Thoracic aorta (tissue), 2 donors: ENCODE results near the gene TRIL. TPM values are rescaled to one million over a fixed set of nuclear protein-coding genes. Genes with fewer than 3 reads are reported as not detected.

Experiments
- ATAC-seq: fragments of 150-250 bp; one replicate; pipeline ENCODE4 v1.8.0; 2017; ENCODE audit warnings: low read depth; ENCODE audit not compliant: insufficient number of reproducible peaks, low FRiP score
- DNase-seq: peaks from one replicate; pipeline ENCODE4 v3.0.0-alpha.2; 2020; ENCODE audit warnings: low spot score
- H3K27ac ChIP-seq, 2 donors: fragments of 200-600 bp; sonication (generic); 1 replicate in 1 of 2; 2 replicates in 1 of 2; pipeline ENCODE4 v1.5.1; 2016; ENCODE audit warnings: mild to moderate bottlenecking in 2 of 2, moderate library complexity in 2 of 2
- H3K27me3 ChIP-seq: fragments of 200-600 bp; sonication (generic); replicated peaks from 2 replicates; pipeline ENCODE4 v1.6.0; 2016; ENCODE audit warnings: mild to moderate bottlenecking; ENCODE audit not compliant: insufficient read depth
- H3K36me3 ChIP-seq: fragments of 200-600 bp; sonication (generic); one replicate; pipeline ENCODE4 v1.5.1; 2016
- H3K4me1 ChIP-seq, 2 donors: fragments of 200-600 bp; sonication (generic); 1 replicate in 1 of 2; 2 replicates in 1 of 2; pipeline versions ENCODE4 v1.5.1 to v1.6.0; 2016; ENCODE audit warnings: low read depth in 2 of 2, mild to moderate bottlenecking in 1 of 2; ENCODE audit not compliant: control insufficient read depth in 1 of 2
- H3K4me3 ChIP-seq: fragments of 200-600 bp; sonication (generic); 2 replicates; pipeline ENCODE4 v1.5.1; 2016; ENCODE audit warnings: mild to moderate bottlenecking
- H3K9me3 ChIP-seq: fragments of 200-600 bp; sonication (generic); 2 replicates; pipeline ENCODE4 v1.5.1; 2016
- total RNA-seq, 2 donors: library from RNA; depleted of rRNA; stranded (reverse); fragments of >200 nt; gene quantifications; one replicate each; pipeline versions ENCODE4 v1.1.0 to v1.2.3, GENCODE V29; 2016
- TF ChIP-seq, protein P1 (sequence below): fragments of 200-600 bp; sonication (generic); IDR thresholded peaks from one replicate; pipeline ENCODE4 v1.5.1; 2019; ENCODE audit warnings: antibody characterized with exemption

TRIL gene
- total RNA-seq, 2 donors from 2014 or later: 0.49 to 2.6 TPM

DNA sequence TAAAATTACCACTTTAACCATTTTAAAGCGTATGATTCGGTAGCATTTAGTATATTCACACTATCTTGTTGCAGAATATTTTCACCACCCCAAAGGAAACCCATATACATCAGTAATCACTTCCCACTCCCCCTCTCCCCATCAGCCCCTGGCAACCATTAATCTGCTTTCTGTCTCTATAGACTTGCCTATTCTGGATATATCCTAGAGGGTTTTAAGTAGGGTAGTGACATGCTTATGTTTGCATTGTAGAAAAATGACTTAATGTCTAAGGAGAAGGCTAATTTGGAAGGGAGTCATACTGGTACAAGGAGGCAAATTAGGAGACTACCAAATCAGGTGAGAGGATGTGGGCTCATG, 42.6 kb upstream of the TRIL start:
- ATAC-seq: no peak
- TF ChIP-seq, protein P1, sequence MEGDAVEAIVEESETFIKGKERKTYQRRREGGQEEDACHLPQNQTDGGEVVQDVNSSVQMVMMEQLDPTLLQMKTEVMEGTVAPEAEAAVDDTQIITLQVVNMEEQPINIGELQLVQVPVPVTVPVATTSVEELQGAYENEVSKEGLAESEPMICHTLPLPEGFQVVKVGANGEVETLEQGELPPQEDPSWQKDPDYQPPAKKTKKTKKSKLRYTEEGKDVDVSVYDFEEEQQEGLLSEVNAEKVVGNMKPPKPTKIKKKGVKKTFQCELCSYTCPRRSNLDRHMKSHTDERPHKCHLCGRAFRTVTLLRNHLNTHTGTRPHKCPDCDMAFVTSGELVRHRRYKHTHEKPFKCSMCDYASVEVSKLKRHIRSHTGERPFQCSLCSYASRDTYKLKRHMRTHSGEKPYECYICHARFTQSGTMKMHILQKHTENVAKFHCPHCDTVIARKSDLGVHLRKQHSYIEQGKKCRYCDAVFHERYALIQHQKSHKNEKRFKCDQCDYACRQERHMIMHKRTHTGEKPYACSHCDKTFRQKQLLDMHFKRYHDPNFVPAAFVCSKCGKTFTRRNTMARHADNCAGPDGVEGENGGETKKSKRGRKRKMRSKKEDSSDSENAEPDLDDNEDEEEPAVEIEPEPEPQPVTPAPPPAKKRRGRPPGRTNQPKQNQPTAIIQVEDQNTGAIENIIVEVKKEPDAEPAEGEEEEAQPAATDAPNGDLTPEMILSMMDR: no peak
- H3K27me3 ChIP-seq: no peaks in the 10 kb centered on the region
- H3K36me3 ChIP-seq: no peaks in the 10 kb centered on the region
- no peak for DNase-seq
- H3K4me3 ChIP-seq: no peak overlapping the region
- no peak overlapping the region for H3K27ac ChIP-seq
- no peaks in the 10 kb centered on the region for H3K9me3 ChIP-seq
- no peaks in the 10 kb centered on the region for H3K4me1 ChIP-seq

DNA sequence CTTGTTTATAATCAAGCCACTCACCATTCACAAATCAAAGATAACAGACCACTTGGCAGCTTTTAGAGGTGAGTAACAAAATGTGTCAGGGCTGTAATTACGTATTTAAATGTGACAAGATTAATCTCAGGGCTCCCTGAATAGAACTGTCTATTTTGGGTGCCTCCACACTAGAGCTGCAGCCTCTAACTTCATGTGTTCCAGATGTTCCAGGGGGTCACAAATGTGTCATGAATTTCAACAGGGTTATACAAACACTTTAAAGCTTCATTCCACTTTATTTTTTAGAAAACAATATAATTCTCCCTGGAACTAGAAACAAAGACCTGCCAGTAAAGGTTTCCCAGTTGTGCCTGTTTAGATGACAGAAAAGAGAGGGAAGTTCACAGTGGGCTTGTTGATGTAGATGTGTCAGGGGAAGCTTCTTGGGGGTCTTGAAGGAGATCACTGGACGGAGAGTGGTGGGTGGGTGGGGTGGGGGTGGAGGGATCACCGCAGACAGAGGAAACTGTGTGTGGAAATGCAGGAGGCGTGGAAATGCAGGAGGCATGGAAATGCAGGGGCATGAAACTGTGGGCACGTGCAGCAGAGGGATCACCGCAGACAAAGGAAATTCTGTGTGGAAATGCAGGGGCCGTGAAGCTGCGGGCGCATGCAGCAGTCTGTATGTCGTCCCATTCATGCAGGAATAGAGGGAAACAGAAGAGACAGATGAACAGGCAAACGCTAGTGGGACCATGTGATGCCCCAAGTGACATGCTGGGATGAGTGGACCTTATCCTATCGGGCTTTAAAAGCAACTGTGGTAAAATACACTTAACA, 42.0 kb upstream of the TRIL start:
- no peak for ATAC-seq
- TF ChIP-seq, protein P1: no peak

GRCh38 chr7:28999427-28999826, 41.3 kb upstream of the TRIL start:
- ATAC-seq (no peak), DNase-seq (no peak)
- TF ChIP-seq, protein P1: no peak

More for the DNA sequence above, 42.0 kb upstream of the TRIL start:
- H3K4me1 ChIP-seq: no peaks in the 10 kb centered on the region
- H3K9me3 ChIP-seq: no peaks in the 10 kb centered on the region
- H3K27me3 ChIP-seq: no peaks in the 10 kb centered on the region
- DNase-seq: no peak
- H3K27ac ChIP-seq: no peak overlapping the region
- H3K36me3 ChIP-seq: no peaks in the 10 kb centered on the region
- H3K4me3 ChIP-seq: no peak overlapping the region

GRCh38 chr7:28998105-28998504, 40.0 kb upstream of the TRIL start:
- H3K36me3 ChIP-seq: no peaks in the 10 kb centered on the region
- no peaks in the 10 kb centered on the region for H3K4me1 ChIP-seq
- TF ChIP-seq, protein P1: no peak
- no peak for DNase-seq
- no peak for ATAC-seq
- no peak overlapping the region for H3K4me3 ChIP-seq
- no peaks in the 10 kb centered on the region for H3K9me3 ChIP-seq
- H3K27ac ChIP-seq: no peak overlapping the region
- H3K27me3 ChIP-seq: no peaks in the 10 kb centered on the region

More at GRCh38 chr7:28999427-28999826, 41.3 kb upstream of the TRIL start:
- H3K4me3 ChIP-seq: no peak overlapping the region
- no peaks in the 10 kb centered on the region for H3K27me3 ChIP-seq
- no peaks in the 10 kb centered on the region for H3K9me3 ChIP-seq
- H3K36me3 ChIP-seq: no peaks in the 10 kb centered on the region
- no peaks in the 10 kb centered on the region for H3K4me1 ChIP-seq
- no peak overlapping the region for H3K27ac ChIP-seq

DNA sequence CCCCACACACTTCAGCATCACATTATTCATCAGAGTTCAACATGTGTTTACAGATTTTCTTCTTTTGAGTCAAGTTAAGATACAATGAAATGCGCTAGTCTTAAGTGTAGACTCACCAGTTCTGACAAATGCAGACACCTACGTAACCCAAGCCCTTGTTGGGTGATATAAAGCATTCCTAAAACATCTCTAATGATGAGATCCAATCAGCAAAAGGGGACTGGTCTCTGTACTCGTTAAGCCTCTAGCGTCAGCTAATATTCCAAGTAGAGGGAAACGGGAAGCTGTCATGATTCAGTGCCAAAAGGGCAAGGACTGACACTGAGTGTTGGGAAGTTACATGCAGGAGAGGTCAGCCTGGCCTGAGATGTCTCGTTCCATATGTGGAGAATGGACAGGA, 38.7 kb upstream of the TRIL start:
- no peak for ATAC-seq

More for the DNA sequence above, 38.7 kb upstream of the TRIL start:
- no peak for DNase-seq
- H3K4me1 ChIP-seq: no peaks in the 10 kb centered on the region
- no peaks in the 10 kb centered on the region for H3K27me3 ChIP-seq
- H3K9me3 ChIP-seq: no peaks in the 10 kb centered on the region
- H3K4me3 ChIP-seq: no peak overlapping the region
- TF ChIP-seq, protein P1: no peak
- no peak overlapping the region for H3K27ac ChIP-seq
- no peaks in the 10 kb centered on the region for H3K36me3 ChIP-seq
